ENCODE data around the gene RTL10. TPM values are rescaled to one million over a fixed set of nuclear protein-coding genes. Genes with fewer than 3 reads are reported as not detected.

Gene RTL10
- total RNA-seq, 1 experiment from 2014 or later: 21.5 TPM

DNA sequence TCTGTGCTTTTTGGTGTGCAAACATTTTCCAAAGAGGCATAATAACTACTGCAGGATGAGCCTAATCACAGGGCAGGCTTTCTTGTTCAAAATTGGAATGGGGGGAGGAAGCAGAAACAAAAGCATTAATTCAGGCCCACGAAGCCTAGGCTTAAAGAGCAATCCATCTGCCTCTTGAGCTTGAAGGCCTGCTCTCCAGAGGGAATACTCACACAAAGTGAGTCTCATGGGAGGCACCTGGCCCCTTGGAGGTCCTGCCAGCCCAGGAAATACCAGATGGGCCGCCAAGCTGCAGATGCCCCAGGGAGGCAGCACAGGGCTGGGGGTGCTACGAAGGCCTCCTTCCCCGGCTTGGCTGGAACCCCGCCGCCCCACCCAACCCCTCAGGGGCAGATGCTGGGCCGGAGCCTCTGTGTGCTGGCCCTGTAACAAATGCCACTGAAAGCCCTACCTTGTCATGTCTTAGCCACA lies 47.6 kb upstream of the RTL10 start:
- DNase-seq (ENCODE audit: low spot score) (no peak), ATAC-seq (no peak)
- Mint-ChIP-seq H3K36me3 (no peaks in the 10 kb centered on the region), H3K4me3 (no peak overlapping the region), H3K27me3 (ENCODE audit: low read depth) (no peaks in the 10 kb centered on the region; the same call in 1 of the 2 replicates), H3K4me1 (peaks cover 11% of the 10 kb centered on the region), H3K9me3 (no peaks in the 10 kb centered on the region), H3K27ac (no peak overlapping the region)
- CTCF ChIA-PET: interaction anchor here (0.9 to 6.3 kb wide), 8 partner anchors 10 to 178 kb away, joined by 3 to 56 read pairs (median 5); no protein-coding TSS in a partner anchor
- TF ChIP-seq ZNF121 (CRISPR knock-in tag; IDR thresholded peaks at IDR 0.05): no peak
- POLR2A ChIA-PET: no interaction called here

DNA sequence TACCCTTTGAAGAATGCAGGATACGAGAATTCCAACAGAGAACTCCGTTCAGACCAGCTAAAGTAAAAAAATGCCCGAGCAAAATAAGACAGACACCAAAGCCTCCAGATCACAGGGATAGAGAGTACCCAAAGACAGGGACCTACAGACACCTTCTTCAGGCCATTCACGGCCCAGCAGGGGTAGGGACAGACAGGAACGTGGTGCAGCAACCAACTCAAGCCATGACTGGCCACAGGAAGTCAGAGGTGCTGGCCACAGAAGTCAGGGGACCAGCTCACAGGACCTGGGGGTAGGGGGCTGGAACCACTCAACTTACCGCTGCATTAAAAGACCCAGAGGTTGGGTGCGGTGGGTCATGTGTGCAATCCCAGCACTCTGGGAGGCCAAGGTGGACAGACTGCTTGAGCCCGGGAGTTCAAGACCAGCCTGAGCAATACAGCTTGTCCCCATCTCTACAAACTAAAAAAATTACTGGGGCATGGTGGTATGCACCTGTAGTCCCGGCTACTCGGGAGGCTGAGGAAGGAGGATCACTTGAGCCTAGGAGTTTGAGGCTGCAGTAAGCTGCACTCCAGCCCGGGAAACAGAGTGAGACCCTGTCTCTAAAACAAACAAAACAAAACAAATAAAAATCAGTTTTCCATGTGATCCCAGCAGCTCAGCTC lies 47.0 kb upstream of the RTL10 start:
- no peaks in the 10 kb centered on the region for H3K36me3 Mint-ChIP-seq
- no peaks in the 10 kb centered on the region; the same call in 1 of the 2 replicates for H3K27me3 Mint-ChIP-seq (ENCODE audit: low read depth)
- no peak for ATAC-seq
- POLR2A ChIA-PET: no interaction called here
- H3K27ac Mint-ChIP-seq: no peak overlapping the region
- no peak overlapping the region for H3K4me3 Mint-ChIP-seq
- CTCF ChIA-PET: interaction anchor here (0.8 to 6.3 kb wide), 5 partner anchors 8 to 171 kb away, joined by 3 to 56 read pairs (median 6); no protein-coding TSS in a partner anchor
- TF ChIP-seq ZNF219 (CRISPR knock-in tag; IDR thresholded peaks at IDR 0.05; ENCODE audit: borderline replicate concordance): no peak
- TF ChIP-seq, protein P1, sequence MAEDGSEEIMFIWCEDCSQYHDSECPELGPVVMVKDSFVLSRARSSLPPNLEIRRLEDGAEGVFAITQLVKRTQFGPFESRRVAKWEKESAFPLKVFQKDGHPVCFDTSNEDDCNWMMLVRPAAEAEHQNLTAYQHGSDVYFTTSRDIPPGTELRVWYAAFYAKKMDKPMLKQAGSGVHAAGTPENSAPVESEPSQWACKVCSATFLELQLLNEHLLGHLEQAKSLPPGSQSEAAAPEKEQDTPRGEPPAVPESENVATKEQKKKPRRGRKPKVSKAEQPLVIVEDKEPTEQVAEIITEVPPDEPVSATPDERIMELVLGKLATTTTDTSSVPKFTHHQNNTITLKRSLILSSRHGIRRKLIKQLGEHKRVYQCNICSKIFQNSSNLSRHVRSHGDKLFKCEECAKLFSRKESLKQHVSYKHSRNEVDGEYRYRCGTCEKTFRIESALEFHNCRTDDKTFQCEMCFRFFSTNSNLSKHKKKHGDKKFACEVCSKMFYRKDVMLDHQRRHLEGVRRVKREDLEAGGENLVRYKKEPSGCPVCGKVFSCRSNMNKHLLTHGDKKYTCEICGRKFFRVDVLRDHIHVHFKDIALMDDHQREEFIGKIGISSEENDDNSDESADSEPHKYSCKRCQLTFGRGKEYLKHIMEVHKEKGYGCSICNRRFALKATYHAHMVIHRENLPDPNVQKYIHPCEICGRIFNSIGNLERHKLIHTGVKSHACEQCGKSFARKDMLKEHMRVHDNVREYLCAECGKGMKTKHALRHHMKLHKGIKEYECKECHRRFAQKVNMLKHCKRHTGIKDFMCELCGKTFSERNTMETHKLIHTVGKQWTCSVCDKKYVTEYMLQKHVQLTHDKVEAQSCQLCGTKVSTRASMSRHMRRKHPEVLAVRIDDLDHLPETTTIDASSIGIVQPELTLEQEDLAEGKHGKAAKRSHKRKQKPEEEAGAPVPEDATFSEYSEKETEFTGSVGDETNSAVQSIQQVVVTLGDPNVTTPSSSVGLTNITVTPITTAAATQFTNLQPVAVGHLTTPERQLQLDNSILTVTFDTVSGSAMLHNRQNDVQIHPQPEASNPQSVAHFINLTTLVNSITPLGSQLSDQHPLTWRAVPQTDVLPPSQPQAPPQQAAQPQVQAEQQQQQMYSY (CRISPR knock-in tag; IDR thresholded peaks at IDR 0.05): no peak
- TF ChIP-seq CREM (CRISPR knock-in tag; IDR thresholded peaks at IDR 0.05): no peak
- no peak for TF ChIP-seq ATF1 (CRISPR knock-in tag; IDR thresholded peaks at IDR 0.05)
- TF ChIP-seq, protein P2, sequence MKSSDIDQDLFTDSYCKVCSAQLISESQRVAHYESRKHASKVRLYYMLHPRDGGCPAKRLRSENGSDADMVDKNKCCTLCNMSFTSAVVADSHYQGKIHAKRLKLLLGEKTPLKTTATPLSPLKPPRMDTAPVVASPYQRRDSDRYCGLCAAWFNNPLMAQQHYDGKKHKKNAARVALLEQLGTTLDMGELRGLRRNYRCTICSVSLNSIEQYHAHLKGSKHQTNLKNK (CRISPR knock-in tag; IDR thresholded peaks at IDR 0.05): no peak
- no peaks in the 10 kb centered on the region for H3K9me3 Mint-ChIP-seq
- H3K4me1 Mint-ChIP-seq: peaks cover 11% of the 10 kb centered on the region
- DNase-seq (ENCODE audit: low spot score): no peak

GRCh38 chr22:19900707-19901436 lies 46.2 kb upstream of the RTL10 start:
- H3K27me3 Mint-ChIP-seq (ENCODE audit: low read depth): no peaks in the 10 kb centered on the region; the same call in 1 of the 2 replicates
- H3K4me1 Mint-ChIP-seq: peaks cover 11% of the 10 kb centered on the region
- no peak overlapping the region for H3K27ac Mint-ChIP-seq
- H3K36me3 Mint-ChIP-seq: no peaks in the 10 kb centered on the region
- no peak overlapping the region for H3K4me3 Mint-ChIP-seq
- ATAC-seq (no peak), DNase-seq (ENCODE audit: low spot score) (no peak)
- POLR2A ChIA-PET: no interaction called here
- H3K9me3 Mint-ChIP-seq: no peaks in the 10 kb centered on the region
- CTCF ChIA-PET: interaction anchor here (0.8 to 6.3 kb wide), 4 partner anchors 9 to 170 kb away, joined by 3 to 56 read pairs (median 6); no protein-coding TSS in a partner anchor
- no peak for TF ChIP-seq E2F1 (CRISPR knock-in tag; IDR thresholded peaks at IDR 0.05)
- TF ChIP-seq, protein P3, sequence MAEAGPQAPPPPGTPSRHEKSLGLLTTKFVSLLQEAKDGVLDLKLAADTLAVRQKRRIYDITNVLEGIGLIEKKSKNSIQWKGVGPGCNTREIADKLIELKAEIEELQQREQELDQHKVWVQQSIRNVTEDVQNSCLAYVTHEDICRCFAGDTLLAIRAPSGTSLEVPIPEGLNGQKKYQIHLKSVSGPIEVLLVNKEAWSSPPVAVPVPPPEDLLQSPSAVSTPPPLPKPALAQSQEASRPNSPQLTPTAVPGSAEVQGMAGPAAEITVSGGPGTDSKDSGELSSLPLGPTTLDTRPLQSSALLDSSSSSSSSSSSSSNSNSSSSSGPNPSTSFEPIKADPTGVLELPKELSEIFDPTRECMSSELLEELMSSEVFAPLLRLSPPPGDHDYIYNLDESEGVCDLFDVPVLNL (CRISPR knock-in tag; IDR thresholded peaks at IDR 0.05; ENCODE audit: borderline replicate concordance, low read depth): no peak
- no peak for TF ChIP-seq CREB1 (CRISPR knock-in tag; IDR thresholded peaks at IDR 0.05)
- TF ChIP-seq, protein P4, sequence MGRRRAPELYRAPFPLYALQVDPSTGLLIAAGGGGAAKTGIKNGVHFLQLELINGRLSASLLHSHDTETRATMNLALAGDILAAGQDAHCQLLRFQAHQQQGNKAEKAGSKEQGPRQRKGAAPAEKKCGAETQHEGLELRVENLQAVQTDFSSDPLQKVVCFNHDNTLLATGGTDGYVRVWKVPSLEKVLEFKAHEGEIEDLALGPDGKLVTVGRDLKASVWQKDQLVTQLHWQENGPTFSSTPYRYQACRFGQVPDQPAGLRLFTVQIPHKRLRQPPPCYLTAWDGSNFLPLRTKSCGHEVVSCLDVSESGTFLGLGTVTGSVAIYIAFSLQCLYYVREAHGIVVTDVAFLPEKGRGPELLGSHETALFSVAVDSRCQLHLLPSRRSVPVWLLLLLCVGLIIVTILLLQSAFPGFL (CRISPR knock-in tag; IDR thresholded peaks at IDR 0.05; ENCODE audit: borderline replicate concordance): no peak
- TF ChIP-seq ATF3 (CRISPR knock-in tag; conservative IDR thresholded peaks at IDR 0.05): no peak
- TF ChIP-seq ZNF138 (CRISPR knock-in tag; conservative IDR thresholded peaks at IDR 0.05): no peak
- no peak for TF ChIP-seq E2F5 (CRISPR knock-in tag; IDR thresholded peaks at IDR 0.05)
- TF ChIP-seq, protein P5, sequence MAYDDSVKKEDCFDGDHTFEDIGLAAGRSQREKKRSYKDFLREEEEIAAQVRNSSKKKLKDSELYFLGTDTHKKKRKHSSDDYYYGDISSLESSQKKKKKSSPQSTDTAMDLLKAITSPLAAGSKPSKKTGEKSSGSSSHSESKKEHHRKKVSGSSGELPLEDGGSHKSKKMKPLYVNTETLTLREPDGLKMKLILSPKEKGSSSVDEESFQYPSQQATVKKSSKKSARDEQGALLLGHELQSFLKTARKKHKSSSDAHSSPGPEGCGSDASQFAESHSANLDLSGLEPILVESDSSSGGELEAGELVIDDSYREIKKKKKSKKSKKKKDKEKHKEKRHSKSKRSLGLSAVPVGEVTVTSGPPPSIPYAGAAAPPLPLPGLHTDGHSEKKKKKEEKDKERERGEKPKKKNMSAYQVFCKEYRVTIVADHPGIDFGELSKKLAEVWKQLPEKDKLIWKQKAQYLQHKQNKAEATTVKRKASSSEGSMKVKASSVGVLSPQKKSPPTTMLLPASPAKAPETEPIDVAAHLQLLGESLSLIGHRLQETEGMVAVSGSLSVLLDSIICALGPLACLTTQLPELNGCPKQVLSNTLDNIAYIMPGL (CRISPR knock-in tag; IDR thresholded peaks at IDR 0.05): no peak
- no peak for TF ChIP-seq NR2C2 (CRISPR knock-in tag; IDR thresholded peaks at IDR 0.05)
- TF ChIP-seq, protein P2 (CRISPR knock-in tag; IDR thresholded peaks at IDR 0.05): no peak
- TF ChIP-seq ATF1 (CRISPR knock-in tag; IDR thresholded peaks at IDR 0.05): no peak
- TF ChIP-seq TCF7 (CRISPR knock-in tag; IDR thresholded peaks at IDR 0.05; ENCODE audit: low read depth): no peak
- TF ChIP-seq ZNF121 (CRISPR knock-in tag; IDR thresholded peaks at IDR 0.05): no peak
- no peak for TF ChIP-seq ZNF219 (CRISPR knock-in tag; IDR thresholded peaks at IDR 0.05; ENCODE audit: borderline replicate concordance)
